ENCODE measurements around the gene MARK3.

DNA sequence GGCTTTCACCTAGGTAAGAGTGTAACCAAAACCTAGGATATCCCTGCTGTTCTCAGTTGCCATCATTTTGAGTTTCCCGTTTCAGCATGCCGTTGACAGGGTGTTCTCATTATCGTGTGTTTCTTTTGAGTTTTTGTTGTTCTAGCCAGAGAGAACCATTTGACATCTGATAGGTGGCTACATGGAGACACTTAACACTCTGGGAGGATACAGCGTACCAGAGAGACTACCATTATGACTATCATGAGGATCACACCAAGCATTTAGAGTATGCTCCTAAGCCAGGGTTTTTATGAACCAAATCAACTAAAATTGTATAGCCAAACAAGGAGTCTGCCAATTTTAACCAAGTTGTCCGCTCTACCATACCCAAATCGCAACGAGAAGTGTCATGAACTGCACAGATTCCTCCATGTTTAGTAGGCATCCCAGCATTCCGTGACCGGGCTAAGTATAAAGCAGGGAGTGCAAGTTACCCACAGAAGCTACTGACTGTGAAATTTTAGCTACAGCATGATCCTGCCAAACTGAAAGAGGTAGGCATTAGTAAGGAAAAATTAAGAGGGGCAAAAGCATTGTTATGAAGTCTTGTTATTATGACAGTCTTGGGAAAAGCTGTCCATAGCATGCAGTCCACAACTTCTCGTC is 48.8 kb downstream of the MARK3 start:
- TF ChIP-seq EZH2 (IDR thresholded peaks at IDR 0.05; ENCODE audit: insufficient read depth, low read length), result no peak
- TF ChIP-seq CTCF (IDR thresholded peaks at IDR 0.05; ENCODE audit: insufficient read depth, low read depth, low read length), result no peak
